ENCODE data around the gene ANKK1.

DNA sequence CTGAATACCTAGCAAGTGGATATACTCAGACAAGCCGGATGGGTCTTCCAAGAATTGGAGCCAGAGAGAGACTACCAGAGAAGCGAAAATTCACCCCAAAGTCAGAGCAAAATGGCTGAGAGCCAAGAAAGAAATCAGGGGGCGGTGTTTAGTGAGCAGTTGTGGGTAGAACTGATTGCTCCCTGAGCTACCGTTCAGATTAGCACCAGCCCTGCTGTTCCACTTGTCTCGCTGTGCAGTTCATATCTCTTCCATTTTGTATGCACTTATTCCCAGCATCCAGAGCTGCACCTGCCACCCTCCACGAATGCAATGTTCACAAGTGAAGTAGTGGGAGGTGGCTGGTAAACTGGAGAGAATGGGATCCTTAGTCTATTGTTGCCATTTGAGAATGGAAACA, 62.2 kb downstream of the ANKK1 start:
- no peak for TF ChIP-seq POLR2A (IDR thresholded peaks at IDR 0.05; ENCODE audit: low read length)
- TF ChIP-seq GATA1 (IDR thresholded peaks at IDR 0.05; ENCODE audit: low read depth, low read length) = no peak
